Loucy (cell line): ENCODE data around the gene CASP10.

Experiments used
- CTCF ChIP-seq: fragments of 200-600 bp; sonication (generic); conservative IDR thresholded peaks from 2 replicates; pipeline ENCODE4 v1.5.1; 2014; ENCODE audit warnings: mild to moderate bottlenecking, antibody characterized with exemption, low read length
- EZH2phosphoT487 ChIP-seq: fragments of 200-600 bp; IDR thresholded peaks from 2 replicates; pipeline ENCODE4 v1.6.1; 2018; ENCODE audit warnings: antibody characterized with exemption, mild to moderate bottlenecking, moderate library complexity, borderline replicate concordance

GRCh38 chr2:201273330-201273983, 90.5 kb downstream of the CASP10 start:
- TF ChIP-seq CTCF (no peak), EZH2phosphoT487 (no peak)
